ENCODE results near the gene ACAD8.
A peak's percentile ranks its signal among the peaks of the same experiment; 100 is the strongest.

DNA sequence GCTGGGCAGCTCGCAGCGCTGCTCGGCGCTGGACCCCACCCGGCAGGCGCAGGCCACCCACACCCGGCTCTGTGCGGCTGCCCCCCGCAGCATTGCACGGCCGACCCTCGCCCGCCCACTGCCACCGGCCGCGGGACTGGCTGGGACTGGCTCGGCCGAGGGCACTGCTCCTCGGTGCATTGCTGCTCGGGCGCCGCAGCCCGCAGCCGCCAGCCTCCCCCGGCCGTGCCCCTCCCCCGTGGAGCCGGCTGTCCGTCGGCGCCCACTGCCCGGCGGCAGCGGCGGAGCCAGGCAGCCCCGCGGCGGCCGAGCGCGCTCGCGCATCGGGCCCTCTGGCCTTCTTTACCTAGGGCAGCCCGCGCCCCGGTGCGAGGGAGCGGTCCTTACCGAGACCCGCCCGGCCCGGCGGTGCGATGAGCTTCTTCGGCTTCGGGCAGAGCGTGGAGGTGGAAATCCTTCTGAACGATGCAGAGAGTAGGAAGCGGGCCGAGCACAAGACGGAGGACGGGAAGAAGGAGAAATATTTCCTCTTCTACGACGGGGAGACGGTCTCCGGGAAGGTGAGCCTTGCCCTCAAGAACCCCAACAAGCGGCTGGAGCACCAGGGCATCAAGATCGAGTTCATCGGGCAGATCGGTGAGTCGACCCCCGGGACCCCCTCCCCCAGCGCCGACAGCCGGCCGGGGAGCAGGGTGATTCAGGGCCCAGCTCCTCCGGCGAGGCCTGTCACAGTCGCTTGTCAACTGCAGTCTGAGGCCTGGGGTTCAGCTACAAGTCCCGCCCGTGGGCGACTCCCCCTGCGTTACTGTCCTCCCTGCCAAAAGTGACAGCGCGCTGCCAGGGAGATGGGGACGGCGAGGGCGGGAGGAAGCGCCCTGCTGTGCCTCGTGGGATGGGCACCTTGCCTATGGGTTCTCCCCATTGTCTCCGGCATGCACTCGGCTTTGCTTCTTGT, 28.4 kb upstream of the ACAD8 start:
- TF ChIP-seq, protein P1, sequence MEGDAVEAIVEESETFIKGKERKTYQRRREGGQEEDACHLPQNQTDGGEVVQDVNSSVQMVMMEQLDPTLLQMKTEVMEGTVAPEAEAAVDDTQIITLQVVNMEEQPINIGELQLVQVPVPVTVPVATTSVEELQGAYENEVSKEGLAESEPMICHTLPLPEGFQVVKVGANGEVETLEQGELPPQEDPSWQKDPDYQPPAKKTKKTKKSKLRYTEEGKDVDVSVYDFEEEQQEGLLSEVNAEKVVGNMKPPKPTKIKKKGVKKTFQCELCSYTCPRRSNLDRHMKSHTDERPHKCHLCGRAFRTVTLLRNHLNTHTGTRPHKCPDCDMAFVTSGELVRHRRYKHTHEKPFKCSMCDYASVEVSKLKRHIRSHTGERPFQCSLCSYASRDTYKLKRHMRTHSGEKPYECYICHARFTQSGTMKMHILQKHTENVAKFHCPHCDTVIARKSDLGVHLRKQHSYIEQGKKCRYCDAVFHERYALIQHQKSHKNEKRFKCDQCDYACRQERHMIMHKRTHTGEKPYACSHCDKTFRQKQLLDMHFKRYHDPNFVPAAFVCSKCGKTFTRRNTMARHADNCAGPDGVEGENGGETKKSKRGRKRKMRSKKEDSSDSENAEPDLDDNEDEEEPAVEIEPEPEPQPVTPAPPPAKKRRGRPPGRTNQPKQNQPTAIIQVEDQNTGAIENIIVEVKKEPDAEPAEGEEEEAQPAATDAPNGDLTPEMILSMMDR (IDR thresholded peaks at IDR 0.05) = no peak
- TF ChIP-seq POLR2A (IDR thresholded peaks at IDR 0.05) = peak in 1 of 2 donors; percentile 74
